ENCODE data around the gene RALBP1.

- no peak for TF ChIP-seq ZNF280B (CRISPR knock-in tag; IDR thresholded peaks at IDR 0.05)
- no peak for TF ChIP-seq IRF1 (CRISPR knock-in tag; IDR thresholded peaks at IDR 0.05; ENCODE audit: borderline replicate concordance)
Measured at GRCh38 chr18:9531791-9532410, 56.6 kb downstream of the RALBP1 start.

Measured in K562 (cell line).